Upper lobe of left lung (tissue), 4 donors: Measurements from ENCODE around the gene ODF4.

ENCODE experiments used
- POLR2A ChIP-seq, 4 donors: fragments of 450-650 bp; IDR thresholded peaks; one replicate each; pipeline ENCODE4 v1.5.1; 2016 to 2017; ENCODE audit warnings: antibody characterized with exemption in 4 of 4, mild to moderate bottlenecking in 2 of 4
- TF ChIP-seq, protein P1 (sequence below), 6 experiments: fragments of 450-650 bp in 4 of 6; fragments of 200-600 bp in 2 of 6; sonication (generic) in 2 of 6; IDR thresholded peaks; one replicate each; pipeline ENCODE4 v1.5.1; 2016 to 2019; ENCODE audit warnings: antibody characterized with exemption in 6 of 6

DNA sequence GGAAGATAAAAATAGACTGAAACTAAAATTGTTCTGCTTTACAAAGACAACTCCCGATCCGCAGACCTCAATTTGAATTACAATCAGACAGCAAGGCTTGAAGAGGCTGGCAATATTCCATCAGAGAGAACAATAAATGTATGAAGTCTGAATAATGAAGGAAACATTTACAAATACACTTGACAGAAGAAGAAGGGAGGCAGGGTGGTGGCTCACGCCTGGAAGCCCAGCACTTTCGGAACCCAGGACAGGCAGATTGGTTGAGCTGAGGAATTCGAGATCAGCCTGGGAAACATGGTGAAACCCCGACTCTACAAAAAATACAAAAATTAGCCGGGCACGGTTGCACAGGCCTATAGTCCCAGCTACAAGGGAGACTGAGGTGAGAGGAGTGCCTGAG, 14.6 kb downstream of the ODF4 start:
- TF ChIP-seq, protein P1, sequence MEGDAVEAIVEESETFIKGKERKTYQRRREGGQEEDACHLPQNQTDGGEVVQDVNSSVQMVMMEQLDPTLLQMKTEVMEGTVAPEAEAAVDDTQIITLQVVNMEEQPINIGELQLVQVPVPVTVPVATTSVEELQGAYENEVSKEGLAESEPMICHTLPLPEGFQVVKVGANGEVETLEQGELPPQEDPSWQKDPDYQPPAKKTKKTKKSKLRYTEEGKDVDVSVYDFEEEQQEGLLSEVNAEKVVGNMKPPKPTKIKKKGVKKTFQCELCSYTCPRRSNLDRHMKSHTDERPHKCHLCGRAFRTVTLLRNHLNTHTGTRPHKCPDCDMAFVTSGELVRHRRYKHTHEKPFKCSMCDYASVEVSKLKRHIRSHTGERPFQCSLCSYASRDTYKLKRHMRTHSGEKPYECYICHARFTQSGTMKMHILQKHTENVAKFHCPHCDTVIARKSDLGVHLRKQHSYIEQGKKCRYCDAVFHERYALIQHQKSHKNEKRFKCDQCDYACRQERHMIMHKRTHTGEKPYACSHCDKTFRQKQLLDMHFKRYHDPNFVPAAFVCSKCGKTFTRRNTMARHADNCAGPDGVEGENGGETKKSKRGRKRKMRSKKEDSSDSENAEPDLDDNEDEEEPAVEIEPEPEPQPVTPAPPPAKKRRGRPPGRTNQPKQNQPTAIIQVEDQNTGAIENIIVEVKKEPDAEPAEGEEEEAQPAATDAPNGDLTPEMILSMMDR (IDR thresholded peaks at IDR 0.05), result no peak
- TF ChIP-seq POLR2A (IDR thresholded peaks at IDR 0.05), result no peak
